Activated gamma-delta T cell (primary cell): ENCODE measurements around the gene IGFALS.

Experiments
- DNase-seq: peaks from one replicate; lab custom pipeline; 2025; lab: John Stamatoyannopoulos, UW

The IGFALS gene

GRCh38 chr16:1743376-1744337, 49.8 kb downstream of the IGFALS start:
- DNase-seq, result no peak

- no peak for DNase-seq
Observed at GRCh38 chr16:1741553-1742165, 51.8 kb downstream of the IGFALS start.

- DNase-seq, result no peak
Observed at GRCh38 chr16:1740781-1741490, 52.6 kb downstream of the IGFALS start.
